H1 (cell line): ENCODE measurements around the gene PITX1. TPM values are rescaled to one million over a fixed set of nuclear protein-coding genes. Genes with fewer than 3 reads are reported as not detected.

Experiments used
- CTCF ChIA-PET: fragments of 300-600 bp; sonication (Branson Sonifier 250); formaldehyde crosslinking; loops from one replicate; lab custom pipeline; 2021; ENCODE audit not compliant: partially characterized antibody; lab: Charles Lee
- POLR2A ChIA-PET: fragments of 300-600 bp; sonication (Branson Sonifier 250); formaldehyde crosslinking; loops from one replicate; lab custom pipeline; 2021; ENCODE audit warnings: inconsistent platforms; ENCODE audit not compliant: partially characterized antibody; lab: Charles Lee
- DNase-seq, 2 experiments: peaks; one replicate each; pipeline versions ENCODE4 v3.0.0 to v3.0.0-alpha.2; 2010 to 2022; ENCODE audit warnings: low spot score in 2 of 2, low read depth in 1 of 2, mixed read lengths in 1 of 2
- FAIRE-seq: peaks from 2 replicates; lab custom pipeline; 2011; peaks lifted over from hg19 to GRCh38; lab: Jason Lieb, UNC
- H2AFZ ChIP-seq: 2 replicates; pipeline ENCODE4 v1.8.1; 2012; ENCODE audit warnings: low read length, inconsistent platforms
- H2AK5ac ChIP-seq: 2 replicates; pipeline ENCODE4 v1.6.1; 2013; ENCODE audit warnings: low read depth, low read length
- H2BK120ac ChIP-seq: replicated peaks from 2 replicates; pipeline ENCODE3; 2013; ENCODE audit warnings: low read depth, low read length, inconsistent platforms
- H2BK12ac ChIP-seq: 2 replicates; pipeline ENCODE4 v1.6.1; 2013; ENCODE audit warnings: low read depth, low read length
- H2BK15ac ChIP-seq: 2 replicates; pipeline ENCODE4 v1.6.1; 2013; ENCODE audit warnings: low read length
- H2BK20ac ChIP-seq: 2 replicates; pipeline ENCODE4 v1.6.1; 2013; ENCODE audit warnings: low read length
- H2BK5ac ChIP-seq: 2 replicates; pipeline ENCODE4 v1.6.1; 2013; ENCODE audit warnings: low read depth, low read length
- H3K14ac ChIP-seq: 2 replicates; pipeline ENCODE4 v1.6.1; 2013; ENCODE audit warnings: inconsistent platforms; ENCODE audit not compliant: insufficient read length
- H3K18ac ChIP-seq: 2 replicates; pipeline ENCODE4 v1.6.1; 2013; ENCODE audit warnings: low read length; ENCODE audit errors: extremely low read depth
- H3K23ac ChIP-seq: 2 replicates; pipeline ENCODE4 v1.6.1; 2013; ENCODE audit warnings: inconsistent platforms; ENCODE audit not compliant: insufficient read length
- H3K23me2 ChIP-seq: 2 replicates; pipeline ENCODE4 v1.6.1; 2013; ENCODE audit warnings: low read depth, low read length
- H3K27ac ChIP-seq: 2 replicates; pipeline ENCODE4 v1.6.1; 2011; ENCODE audit warnings: low read depth, low read length, inconsistent platforms
- H3K27me3 ChIP-seq, 4 experiments: replicated peaks in 1 of 4; 1 replicate in 1 of 4; 2 replicates in 3 of 4; pipeline versions ENCODE4 v1.6.1 to v1.8.1; 2011 to 2013; ENCODE audit warnings: low read length in 3 of 4, mild to moderate bottlenecking in 3 of 4, inconsistent platforms in 2 of 4, mixed read lengths in 2 of 4, moderate library complexity in 1 of 4; ENCODE audit not compliant: control insufficient read depth in 3 of 4, insufficient read depth in 3 of 4; ENCODE audit errors: extremely low read depth in 1 of 4
- H3K36me3 ChIP-seq, 4 experiments: 2 replicates each; pipeline versions ENCODE4 v1.6.1 to v1.8.1; 2011 to 2013; ENCODE audit warnings: mild to moderate bottlenecking in 4 of 4, low read length in 3 of 4, moderate library complexity in 2 of 4, control low read depth in 1 of 4, inconsistent platforms in 1 of 4; ENCODE audit not compliant: insufficient read depth in 4 of 4, control insufficient read depth in 2 of 4
- H3K4ac ChIP-seq: replicated peaks from 2 replicates; pipeline ENCODE3; 2013; ENCODE audit warnings: low read length, low read depth, mixed read lengths, inconsistent platforms; ENCODE audit not compliant: insufficient read length
- H3K4me1 ChIP-seq, 4 experiments: replicated peaks in 1 of 4; 1 replicate in 1 of 4; 2 replicates in 3 of 4; pipeline versions ENCODE4 v1.6.1 to v1.8.1; 2011 to 2013; ENCODE audit warnings: low read length in 3 of 4, inconsistent platforms in 2 of 4, mixed read lengths in 1 of 4; ENCODE audit not compliant: insufficient read depth in 4 of 4, control insufficient read depth in 3 of 4
- H3K4me2 ChIP-seq, 2 experiments: 2 replicates each; pipeline versions ENCODE4 v1.6.1 to v1.8.1; 2011 to 2013; ENCODE audit warnings: low read depth in 2 of 2, low read length in 2 of 2, control low read depth in 1 of 2, inconsistent platforms in 1 of 2, mild to moderate bottlenecking in 1 of 2; ENCODE audit not compliant: insufficient read depth in 1 of 2
- H3K4me3 ChIP-seq, 4 experiments: fragments of 200-600, 300-600 bp in 1 of 4; sonication (generic), shearing (Covaris generic), sonication (Bioruptor Twin) in 1 of 4; 2 replicates each; pipeline versions ENCODE4 v1.5.1 to v1.8.1; 2011 to 2016; ENCODE audit warnings: low read length in 4 of 4, low read depth in 3 of 4, control low read depth in 2 of 4, inconsistent platforms in 2 of 4, mild to moderate bottlenecking in 2 of 4, mixed read lengths in 1 of 4, moderate library complexity in 1 of 4; ENCODE audit not compliant: insufficient read depth in 2 of 4; ENCODE audit errors: extremely low read depth in 1 of 4
- H3K56ac ChIP-seq: replicated peaks from 2 replicates; pipeline ENCODE3; 2013; ENCODE audit warnings: low read depth, mild to moderate bottlenecking, mixed read lengths, low read length, inconsistent platforms; ENCODE audit not compliant: insufficient read length
- H3K79me1 ChIP-seq: 2 replicates; pipeline ENCODE4 v1.6.1; 2013; ENCODE audit warnings: low read depth, low read length, control low read depth
- H3K79me2 ChIP-seq, 2 experiments: 2 replicates each; pipeline versions ENCODE4 v1.6.1 to v1.8.1; 2012 to 2013; ENCODE audit warnings: low read length in 2 of 2, mild to moderate bottlenecking in 2 of 2, inconsistent platforms in 1 of 2; ENCODE audit not compliant: insufficient read depth in 2 of 2, control insufficient read depth in 1 of 2
- H3K9ac ChIP-seq, 4 experiments: replicated peaks in 1 of 4; 1 replicate in 1 of 4; 2 replicates in 3 of 4; pipeline versions ENCODE4 v1.6.1 to v1.8.1; 2011 to 2013; ENCODE audit warnings: low read depth in 3 of 4, low read length in 3 of 4, control low read depth in 2 of 4, mild to moderate bottlenecking in 2 of 4, moderate library complexity in 2 of 4, inconsistent platforms in 1 of 4; ENCODE audit errors: extremely low read depth in 1 of 4
- H3K9me3 ChIP-seq, 2 experiments: 2 replicates each; pipeline versions ENCODE4 v1.6.1 to v1.8.1; 2012 to 2013; ENCODE audit warnings: mild to moderate bottlenecking in 2 of 2, moderate library complexity in 2 of 2, control low read depth in 1 of 2, inconsistent platforms in 1 of 2, low read depth in 1 of 2, low read length in 1 of 2, mixed read lengths in 1 of 2; ENCODE audit not compliant: insufficient read depth in 2 of 2
- H4K20me1 ChIP-seq, 2 experiments: replicated peaks in 1 of 2; 2 replicates each; pipeline versions ENCODE3 to v1.8.1; 2011 to 2013; ENCODE audit warnings: inconsistent platforms in 2 of 2, low read length in 2 of 2, mild to moderate bottlenecking in 1 of 2; ENCODE audit not compliant: insufficient read depth in 2 of 2, control insufficient read depth in 1 of 2
- H4K5ac ChIP-seq: 2 replicates; pipeline ENCODE4 v1.6.1; 2013; ENCODE audit warnings: low read length, low read depth, mixed read lengths, inconsistent platforms; ENCODE audit not compliant: insufficient read length
- H4K8ac ChIP-seq: 2 replicates; pipeline ENCODE4 v1.8.0; 2013; ENCODE audit warnings: mild to moderate bottlenecking, moderate library complexity, low read length, inconsistent platforms; ENCODE audit not compliant: insufficient read depth; ENCODE audit errors: extremely low read depth
- H4K91ac ChIP-seq: replicated peaks from 2 replicates; pipeline ENCODE3; 2013; ENCODE audit warnings: low read length, mixed read lengths, inconsistent platforms; ENCODE audit not compliant: insufficient read length
- BACH1 ChIP-seq: IDR thresholded peaks from 2 replicates; pipeline ENCODE4 v1.6.1; 2012; ENCODE audit warnings: low read length, improper control_type of control experiment
- BCL11A ChIP-seq, 2 experiments: IDR thresholded peaks; one replicate each; pipeline ENCODE4 v1.6.1; 2011; ENCODE audit warnings: low read depth in 2 of 2, low read length in 2 of 2, mild to moderate bottlenecking in 2 of 2
- CBX8 ChIP-seq: fragments of 300-800, 300-1000 bp; sonication (generic); IDR thresholded peaks from 2 replicates; pipeline ENCODE4 v1.7.1; 2016; ENCODE audit warnings: low read depth, low read length, borderline replicate concordance
- CREB1 ChIP-seq: IDR thresholded peaks from 2 replicates; pipeline ENCODE4 v1.6.1; 2012; ENCODE audit warnings: inconsistent platforms
- EGR1 ChIP-seq: IDR thresholded peaks from 2 replicates; pipeline ENCODE4 v1.6.1; 2011; ENCODE audit warnings: low read depth, low read length, borderline replicate concordance
- EZH2 ChIP-seq: fragments of 200-600 bp; sonication (generic); IDR thresholded peaks from 2 replicates; pipeline ENCODE4 v1.7.1; 2012; ENCODE audit warnings: low read depth, mild to moderate bottlenecking, moderate library complexity, low read length, inconsistent platforms; ENCODE audit not compliant: severe bottlenecking
- GABPA ChIP-seq: IDR thresholded peaks from 2 replicates; pipeline ENCODE4 v1.6.1; 2011; ENCODE audit warnings: mild to moderate bottlenecking, low read length, moderate library complexity, borderline replicate concordance; ENCODE audit not compliant: insufficient read depth
- JUN ChIP-seq: IDR thresholded peaks from 2 replicates; pipeline ENCODE4 v1.6.1; 2011; ENCODE audit warnings: low read depth, mild to moderate bottlenecking, improper control_type of control experiment, low read length
- NANOG ChIP-seq: IDR thresholded peaks from 2 replicates; pipeline ENCODE4 v1.6.1; 2011; ENCODE audit warnings: low read length, low read depth, mild to moderate bottlenecking, inconsistent platforms; ENCODE audit not compliant: insufficient read depth, poor library complexity, severe bottlenecking
- POU5F1 ChIP-seq: IDR thresholded peaks from 2 replicates; pipeline ENCODE4 v1.6.1; 2011; ENCODE audit warnings: low read depth, mild to moderate bottlenecking, low read length, moderate library complexity
- RFX5 ChIP-seq: IDR thresholded peaks from 2 replicates; pipeline ENCODE4 v1.6.1; 2011; ENCODE audit warnings: low read depth, low read length, improper control_type of control experiment, borderline replicate concordance
- SP4 ChIP-seq: IDR thresholded peaks from 2 replicates; pipeline ENCODE4 v1.6.1; 2012; ENCODE audit warnings: low read length, inconsistent platforms
- TAF1 ChIP-seq: IDR thresholded peaks from 2 replicates; pipeline ENCODE4 v1.6.1; 2011; ENCODE audit warnings: mild to moderate bottlenecking, low read depth, low read length
- TBP ChIP-seq: IDR thresholded peaks from 2 replicates; pipeline ENCODE4 v1.6.1; 2011; ENCODE audit warnings: low read depth, low read length, improper control_type of control experiment
- TCF12 ChIP-seq: IDR thresholded peaks from 2 replicates; pipeline ENCODE4 v1.6.1; 2011; ENCODE audit warnings: low read depth, mild to moderate bottlenecking, low read length
- TEAD4 ChIP-seq: IDR thresholded peaks from 2 replicates; pipeline ENCODE4 v1.6.1; 2012; ENCODE audit warnings: low read depth, low read length, inconsistent platforms, mixed read lengths
- WGBS, 2 experiments: shearing (Covaris generic) in 1 of 2; methylation state at CpG; one replicate each; pipeline versions ENCODE4 v1.1.6 to v1.1.7; 2013 to 2015; ENCODE audit warnings: low lambda C conversion rate in 2 of 2, mixed read lengths in 2 of 2, inconsistent platforms in 1 of 2, low coverage in 1 of 2, missing lambda C conversion rate in 1 of 2; ENCODE audit not compliant: insufficient replicate concordance in 2 of 2, insufficient coverage in 1 of 2, insufficient read length in 1 of 2; ENCODE audit errors: extremely low coverage in 1 of 2, missing lambda C conversion rate in 1 of 2; 5-methylcytosine and 5-hydroxymethylcytosine counted together
- polyA plus RNA-seq, 7 experiments: library from polyadenylated mRNA; depleted of rRNA in 3 of 7; stranded (reverse) in 5 of 7; unstranded in 2 of 7; fragments of >200 nt in 5 of 7; fragments of 200-250 nt in 2 of 7; gene quantifications; 1 replicate in 5 of 7; 2 replicates in 1 of 7; 4 replicates in 1 of 7; pipeline versions ENCODE4 v1.2.1 to v1.2.3, GENCODE V29; 2011 to 2013; ENCODE audit warnings: missing spikeins in 2 of 7, mixed read lengths in 2 of 7
- total RNA-seq: library from RNA; stranded (reverse); fragmentation: NEBNext Ultra II Directional; extraction: Animal tissue kit (Norgen Biotek cat#: 25700); gene quantifications from 2 replicates; pipeline ENCODE4 v1.2.1, GENCODE V29; 2021

The PITX1 gene
- total and polyA plus RNA-seq, 2 of the 8 experiments (the other 6 are each of a cell fraction or from before 2014, with no cell fraction given), result 0.03 TPM; not detected in 1

GRCh38 chr5:135075621-135076020, 41.6 kb upstream of the PITX1 start:
- Histone ChIP-seq H3K9me3 (no peaks in the 10 kb centered on the region), H2BK20ac (no peak overlapping the region), H3K36me3 (no peaks in the 10 kb centered on the region), H3K4ac (no peak overlapping the region), H3K79me1 (no peaks in the 10 kb centered on the region), H3K23me2 (no peaks in the 10 kb centered on the region; the same call in 1 of the 2 replicates), H2BK12ac (no peak overlapping the region), H3K14ac (no peak overlapping the region), H2BK5ac (no peak overlapping the region), H3K27me3 (peaks cover 8 to 56% (median 35%) of the 10 kb centered on the region in 4 experiments), H3K27ac (no peak overlapping the region), H3K79me2 (no peaks in the 10 kb centered on the region), H3K4me3 (no peak overlapping the region), H3K4me2 (no peak overlapping the region), H3K23ac (no peak overlapping the region), H3K56ac (no peak overlapping the region), H2AFZ (no peak overlapping the region), H4K91ac (no peak overlapping the region), H3K4me1 (peaks cover 5 to 10% (median 5%) of the 10 kb centered on the region in 4 experiments; a peak in 6 of 7 replicates), H2BK15ac (no peak overlapping the region), H4K8ac (no peak overlapping the region), H2AK5ac (no peak overlapping the region), H3K18ac (no peak overlapping the region), H3K9ac (no peak overlapping the region), H4K20me1 (peaks cover 3 to 7% of the 10 kb centered on the region in 2 experiments), H2BK120ac (no peak overlapping the region), H4K5ac (no peak overlapping the region)
- DNase-seq, result no peak
- ChIA-PET CTCF (interaction anchor here (1.6 to 1.8 kb wide), 2 partner anchors 10 to 116 kb away, joined by 3 read pairs; no protein-coding TSS in a partner anchor), POLR2A (no interaction called here)
- 78% methylated on average over 4 of the region's 4 CpGs; no CpG with 5 or more reads in 1 of the 2 experiments for WGBS, 2 experiments
- no peak for FAIRE-seq
- TF ChIP-seq EGR1 (no peak), CBX8 (no peak), TAF1 (no peak), TCF12 (no peak), JUN (no peak), BCL11A (IDR thresholded peaks at IDR 0.05; ENCODE audit: low read depth in 2 of 2, low read length in 2 of 2) (no peak), EZH2 (no peak), GABPA (no peak), POU5F1 (no peak), RFX5 (no peak), SP4 (no peak), TEAD4 (no peak), CREB1 (no peak), NANOG (no peak), TBP (no peak), BACH1 (no peak)
